Measurements from ENCODE around the gene MRNIP.
"Not testable (repeated sequence)": the region's sequence is repeated elsewhere in the genome, so short reads cannot be mapped to it uniquely, and the experiment has no call there.

Gene MRNIP

DNA sequence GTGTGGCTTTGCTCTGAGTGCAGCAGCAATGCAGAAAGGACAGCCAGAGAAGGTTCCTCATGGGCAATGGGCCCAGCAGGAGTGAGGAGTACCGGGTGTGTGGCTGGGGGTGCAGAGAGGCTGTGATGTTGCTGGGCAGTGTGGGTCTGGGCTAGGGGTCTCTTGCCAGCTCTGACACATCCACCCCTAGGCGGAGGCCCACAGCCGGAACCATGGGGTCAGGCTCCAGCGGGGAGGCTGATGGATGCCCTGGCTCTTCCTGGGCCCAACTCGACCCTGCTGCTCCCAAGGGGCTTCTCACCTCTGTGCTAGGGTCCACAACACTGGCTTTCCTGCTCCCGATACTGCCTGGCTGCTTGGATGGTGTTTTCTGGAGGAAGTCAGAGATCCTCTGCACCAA is 29.2 kb upstream of the MRNIP start:
- no peak for DNase-seq

DNA sequence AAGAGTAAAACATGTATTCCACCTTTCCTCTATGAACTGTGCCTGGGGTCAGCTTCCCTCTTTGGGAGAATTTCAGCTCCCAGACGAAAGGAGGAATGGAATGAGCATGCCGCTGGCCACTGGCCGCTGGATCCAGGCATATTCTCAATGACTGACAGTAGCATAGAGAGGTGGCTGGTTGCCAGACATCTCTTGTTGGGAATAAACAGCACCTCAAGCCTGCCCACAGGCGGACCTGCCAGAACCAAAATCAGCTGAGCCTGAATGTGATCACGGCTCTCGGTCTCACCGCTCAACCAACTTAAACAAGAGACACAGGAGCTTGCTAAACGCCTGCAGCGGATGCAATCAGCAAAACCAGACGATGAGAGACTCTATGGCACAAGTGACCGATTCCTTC is 28.5 kb upstream of the MRNIP start:
- no peak for DNase-seq

DNA sequence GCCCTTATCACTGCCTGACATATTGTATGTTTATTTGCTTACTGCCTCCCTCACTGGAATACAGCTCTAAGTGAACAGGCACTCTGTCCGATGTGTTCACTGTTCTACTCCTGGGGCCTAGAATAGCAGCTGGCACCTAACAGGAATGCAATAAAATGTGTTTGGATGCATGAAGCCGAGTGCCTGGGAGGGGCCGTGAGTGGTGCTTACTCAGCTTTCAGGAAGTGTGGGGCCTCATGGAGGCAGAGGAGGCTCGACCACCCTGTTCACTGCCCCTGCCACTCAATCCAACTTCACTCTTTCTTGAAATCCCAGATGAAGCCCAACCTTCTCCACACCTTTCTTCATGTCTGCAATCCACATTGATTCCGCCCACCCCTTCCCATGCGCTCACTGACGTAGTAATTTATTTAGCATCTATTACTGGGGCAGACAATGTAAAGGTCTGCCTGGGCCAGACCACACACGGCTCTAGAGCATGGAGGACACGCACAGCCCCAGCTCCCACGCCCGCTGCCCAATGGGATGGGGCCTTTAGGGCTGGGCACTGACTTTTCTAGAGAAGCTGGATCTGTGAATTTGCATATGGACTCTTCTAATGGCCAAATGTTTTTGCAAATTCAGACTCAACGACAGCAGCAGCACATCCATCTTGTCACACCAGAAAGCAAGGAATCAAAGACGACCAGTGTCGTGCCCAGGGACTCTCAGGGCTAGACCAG is 27.7 kb upstream of the MRNIP start:
- no peak for DNase-seq

DNA sequence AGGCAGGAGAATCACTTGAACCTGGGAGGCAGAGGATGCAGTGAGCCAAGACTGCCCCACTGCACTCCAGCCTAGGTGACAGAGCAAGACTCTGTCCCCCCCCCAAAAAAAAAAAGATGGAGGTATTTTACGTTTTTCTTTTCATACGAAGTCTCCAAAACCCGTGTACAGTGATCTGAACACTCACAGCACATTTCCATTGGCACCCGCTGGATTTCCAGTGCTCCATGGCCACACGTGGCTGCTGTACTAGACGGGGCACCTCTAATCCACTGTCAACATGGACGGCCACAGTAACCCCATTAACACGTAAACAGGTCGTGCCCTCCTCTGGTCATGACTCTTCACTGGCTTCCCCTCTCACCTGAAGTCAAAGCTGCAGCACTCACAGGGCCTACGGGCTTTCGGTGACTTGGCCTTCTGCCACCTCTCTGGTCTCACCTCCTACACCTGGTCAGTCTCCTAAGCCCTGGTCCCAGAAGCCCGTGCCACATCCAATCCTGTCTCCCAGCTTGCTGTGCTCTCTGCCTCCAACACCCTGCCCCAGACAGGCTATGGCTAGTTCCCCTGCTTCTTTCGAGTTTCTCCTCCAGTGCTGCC is 27.0 kb upstream of the MRNIP start:
- no peak for DNase-seq

DNA sequence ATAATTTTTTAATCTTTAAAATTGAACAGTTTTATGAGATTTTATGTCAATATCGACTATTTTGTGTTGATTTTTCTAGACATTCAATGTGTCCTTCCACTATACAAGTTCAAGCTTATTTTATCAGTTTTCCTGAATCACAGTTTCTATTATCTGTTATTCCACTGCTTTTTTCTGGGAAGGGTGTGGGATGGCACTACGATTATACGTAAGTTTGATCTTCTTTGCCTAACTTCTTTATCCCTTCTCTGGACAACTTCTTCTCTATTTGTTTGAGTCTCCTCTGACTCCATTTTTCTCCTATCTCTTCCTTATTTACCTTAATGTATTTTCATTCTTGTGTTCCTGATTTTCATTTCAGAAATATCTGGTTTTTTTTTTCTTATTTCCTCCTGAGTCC is 24.5 kb upstream of the MRNIP start:
- no peak for DNase-seq

DNA sequence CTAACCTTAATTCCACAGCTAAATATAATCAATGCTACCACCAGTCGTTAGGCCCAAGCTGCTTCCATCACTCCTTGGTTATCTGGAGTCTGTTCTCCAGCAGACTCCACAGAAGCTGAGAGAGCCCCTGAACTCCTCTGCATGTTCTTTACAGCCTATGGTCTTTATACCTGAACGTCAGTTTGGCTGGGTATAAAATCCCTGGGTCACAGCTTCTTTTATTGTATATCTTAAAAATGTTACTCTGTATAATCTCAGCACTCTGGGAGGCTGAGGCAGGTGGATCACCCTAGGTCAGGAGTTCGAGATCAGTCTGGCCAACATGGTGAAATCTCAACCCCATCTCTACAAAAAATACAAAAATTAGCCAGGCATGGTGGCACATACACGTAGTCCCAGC is 23.7 kb upstream of the MRNIP start:
- DNase-seq: no peak

DNA sequence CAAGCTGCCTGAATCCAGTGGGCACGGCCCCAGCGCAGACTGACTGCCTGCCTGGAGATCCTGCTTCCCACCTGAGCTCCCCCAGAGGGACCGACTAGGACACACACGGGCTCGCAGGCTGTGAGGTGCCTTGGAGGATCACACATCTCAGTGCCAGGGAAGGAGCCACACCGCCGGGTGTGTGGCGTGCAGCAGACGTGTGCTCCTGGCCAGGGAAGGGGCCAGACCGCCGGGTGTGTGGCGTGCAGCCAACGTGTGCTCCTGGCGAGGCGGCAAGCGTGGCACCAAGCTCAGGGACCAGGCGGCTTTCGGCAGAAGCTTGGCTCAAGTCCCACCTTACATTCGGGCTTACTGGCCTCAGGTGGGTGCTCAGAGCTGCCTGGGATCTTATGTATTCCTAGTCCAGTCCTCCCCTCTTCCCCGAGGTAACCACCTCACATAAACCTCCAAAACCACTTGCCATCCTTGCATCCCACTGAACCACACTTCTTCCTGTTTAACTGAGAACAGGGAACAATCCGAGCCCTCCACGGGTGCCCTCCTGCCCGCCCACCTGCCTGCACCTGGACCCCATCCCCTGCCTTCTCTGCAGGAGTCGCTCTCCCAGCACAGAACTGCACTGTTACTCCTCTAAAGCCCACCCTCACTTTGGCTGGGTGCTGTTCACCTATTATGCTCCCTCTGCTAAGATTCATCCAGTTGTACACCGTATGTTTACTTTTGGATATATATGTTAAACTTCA is 22.4 kb upstream of the MRNIP start:
- no peak for DNase-seq

DNA sequence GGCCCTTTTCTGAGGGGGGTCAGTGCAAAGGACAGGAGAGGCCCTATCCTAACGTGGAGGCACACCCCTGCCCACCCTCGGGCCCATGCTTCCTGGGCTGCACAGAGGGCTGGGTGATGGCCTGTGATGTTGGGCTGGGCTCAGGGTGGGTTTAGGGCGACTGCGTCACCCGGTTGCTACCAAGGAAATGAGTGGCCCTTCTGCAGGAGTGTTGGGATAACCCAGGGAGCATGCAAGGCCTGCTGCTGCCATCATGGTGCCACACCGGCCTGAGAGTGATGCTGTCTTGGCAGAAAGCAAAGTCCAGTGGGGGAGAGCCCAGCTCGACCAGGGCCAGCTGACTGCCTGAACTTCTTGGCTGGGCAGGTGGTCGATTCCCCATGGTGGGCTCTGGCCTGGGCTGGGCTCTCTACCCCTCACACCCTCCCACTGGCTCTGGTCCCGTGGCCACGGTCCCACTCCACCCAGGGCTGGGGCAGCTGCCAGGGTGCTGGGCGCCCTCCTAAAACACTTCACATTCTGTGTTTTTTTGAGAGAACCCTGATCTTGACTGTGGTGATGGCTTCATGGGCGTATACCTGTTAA is 21.5 kb upstream of the MRNIP start:
- no peak for DNase-seq

DNA sequence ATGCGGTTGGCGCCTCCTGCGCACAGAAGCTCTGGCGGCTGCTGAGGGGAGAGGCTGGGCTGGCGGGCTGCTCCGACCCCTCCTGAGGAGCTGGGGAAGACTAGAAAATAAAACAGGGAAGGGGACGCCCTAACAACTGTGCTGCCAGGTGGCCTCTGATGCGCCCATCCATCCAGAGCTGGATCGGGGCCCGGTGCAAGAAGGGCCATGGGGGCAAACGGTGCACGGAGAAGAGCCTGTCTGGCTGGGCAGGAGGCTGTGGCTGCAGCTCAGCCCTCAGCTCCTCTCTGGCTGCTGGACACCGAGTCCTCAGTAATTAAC is 21.0 kb upstream of the MRNIP start:
- DNase-seq: no peak

DNA sequence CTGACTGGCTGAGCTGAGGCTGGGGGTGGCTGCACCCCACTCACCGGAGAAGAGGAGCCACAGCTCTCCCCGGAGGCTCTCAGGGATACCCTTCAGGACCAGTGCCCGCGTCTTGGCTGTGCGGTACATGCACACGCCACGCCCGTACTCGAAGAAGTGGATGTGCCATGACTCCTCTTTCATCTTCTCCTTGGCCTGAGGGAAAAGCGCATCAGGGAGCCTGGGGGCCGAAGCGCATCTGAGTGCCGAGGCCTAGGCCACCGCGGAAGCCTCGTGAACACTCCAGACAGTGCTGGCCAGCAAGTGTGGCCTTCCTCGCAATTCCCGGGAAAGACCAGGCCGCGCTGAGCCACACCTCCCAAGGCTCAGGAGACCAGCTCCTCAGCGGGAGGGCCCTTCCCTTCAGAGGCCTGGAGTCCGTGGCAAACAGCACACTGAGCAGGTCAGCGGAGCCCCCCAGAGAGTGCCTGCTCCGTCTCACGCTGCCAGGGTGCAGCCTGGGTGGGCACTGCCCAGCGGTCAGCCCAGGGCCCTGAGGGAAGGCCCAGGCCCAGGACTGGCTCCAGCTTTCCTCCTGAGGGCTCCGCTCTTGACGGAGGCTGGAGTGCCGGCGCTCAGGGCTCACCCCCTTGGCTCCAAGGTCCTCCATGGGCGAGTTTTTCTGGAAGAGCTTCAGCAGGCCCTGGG is 20.5 kb upstream of the MRNIP start:
- no peak for DNase-seq

DNA sequence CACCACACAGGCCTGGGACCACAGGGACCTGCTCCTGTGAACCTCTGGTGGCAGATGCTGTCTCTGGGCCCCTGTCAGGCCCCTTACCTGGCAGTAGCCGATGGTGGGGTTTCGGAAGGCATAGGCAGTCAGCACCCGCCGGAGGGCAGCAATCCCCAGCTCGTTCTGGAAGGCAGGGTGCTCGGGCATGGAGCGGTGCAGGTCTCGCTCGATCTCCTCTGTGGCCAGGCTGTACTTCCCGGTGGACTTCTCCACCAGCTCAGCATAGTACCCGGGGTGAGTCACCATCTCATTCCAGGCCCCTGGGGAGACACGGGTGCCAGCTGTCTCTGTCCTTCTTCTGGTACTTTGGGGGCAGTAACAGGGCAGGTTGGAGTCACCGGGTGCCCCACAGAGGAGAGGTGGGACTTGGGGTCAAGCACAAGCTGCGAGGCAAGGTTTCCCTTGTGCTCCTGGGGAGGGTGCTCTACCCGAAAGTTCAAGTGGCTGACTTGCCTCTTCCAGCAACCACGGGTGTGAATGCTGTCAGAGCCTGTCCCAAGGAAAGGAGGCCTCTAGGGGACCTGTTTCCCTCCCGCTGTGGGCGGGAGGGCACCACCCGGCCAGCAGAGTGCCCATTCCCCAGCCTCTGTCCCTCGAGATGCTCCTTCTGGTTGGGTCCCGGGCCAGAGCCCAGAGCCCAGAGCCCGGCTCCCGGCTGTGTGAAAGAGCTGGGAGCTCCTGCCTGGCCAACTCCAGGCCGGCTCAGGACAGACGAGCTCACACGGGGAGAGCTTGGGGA is 19.8 kb upstream of the MRNIP start:
- no peak for DNase-seq

DNA sequence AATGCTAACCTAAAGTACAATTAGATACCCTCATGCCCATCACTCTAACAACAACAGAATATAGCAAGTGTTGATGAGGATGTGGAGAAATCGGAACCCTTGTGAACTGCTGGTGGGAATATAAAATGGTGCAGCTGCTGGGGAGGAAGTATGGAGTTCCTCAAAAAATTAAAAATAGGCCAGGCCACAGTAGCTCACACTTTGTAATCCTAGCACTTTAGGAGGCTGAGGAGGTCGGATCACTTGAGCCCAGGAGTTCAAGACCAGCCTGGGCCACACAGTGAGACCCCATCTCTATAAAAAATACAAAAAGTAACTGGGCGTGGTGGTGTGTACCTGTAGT is 18.0 kb upstream of the MRNIP start:
- no peak for DNase-seq

DNA sequence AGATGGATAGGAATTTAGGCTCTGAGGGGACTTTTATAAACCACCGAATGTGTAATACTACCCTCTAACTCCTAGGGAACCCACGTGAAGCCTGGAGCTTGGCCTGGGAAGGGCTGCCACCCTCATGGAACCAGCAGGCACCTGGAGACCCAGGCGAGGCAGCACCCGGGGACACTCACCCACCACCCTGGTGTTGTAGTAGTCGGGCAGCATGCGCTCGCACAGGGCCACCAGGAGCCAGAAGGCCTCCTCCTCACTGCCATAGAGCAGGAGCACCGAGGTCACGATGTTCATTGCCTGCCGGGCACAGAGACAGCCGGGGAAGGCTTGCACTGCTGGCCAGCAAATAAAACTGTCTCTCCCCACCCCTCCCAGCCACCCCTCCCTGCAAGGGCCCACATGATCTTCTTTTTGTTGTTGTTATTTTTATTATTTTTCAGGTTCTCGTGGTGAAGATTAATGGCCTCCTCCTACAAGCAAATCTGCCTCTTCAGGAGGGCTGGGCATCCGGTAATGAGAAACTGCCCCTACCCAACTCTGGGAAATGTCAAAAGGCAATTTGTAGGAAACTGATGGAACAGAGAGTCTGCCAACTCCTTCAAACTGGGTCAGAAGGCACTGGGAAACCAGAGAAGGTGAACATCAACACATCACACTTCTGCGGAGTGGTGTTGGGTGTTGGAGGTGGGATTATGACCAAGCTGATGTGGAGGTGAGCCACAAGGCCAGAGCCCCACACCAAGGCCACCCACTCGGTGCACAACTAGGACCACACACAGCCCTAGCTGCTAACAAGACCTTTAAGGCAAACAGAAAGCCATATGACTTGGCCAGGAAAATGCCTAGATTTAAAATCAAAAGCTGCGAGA is 17.4 kb upstream of the MRNIP start:
- DNase-seq: no peak

DNA sequence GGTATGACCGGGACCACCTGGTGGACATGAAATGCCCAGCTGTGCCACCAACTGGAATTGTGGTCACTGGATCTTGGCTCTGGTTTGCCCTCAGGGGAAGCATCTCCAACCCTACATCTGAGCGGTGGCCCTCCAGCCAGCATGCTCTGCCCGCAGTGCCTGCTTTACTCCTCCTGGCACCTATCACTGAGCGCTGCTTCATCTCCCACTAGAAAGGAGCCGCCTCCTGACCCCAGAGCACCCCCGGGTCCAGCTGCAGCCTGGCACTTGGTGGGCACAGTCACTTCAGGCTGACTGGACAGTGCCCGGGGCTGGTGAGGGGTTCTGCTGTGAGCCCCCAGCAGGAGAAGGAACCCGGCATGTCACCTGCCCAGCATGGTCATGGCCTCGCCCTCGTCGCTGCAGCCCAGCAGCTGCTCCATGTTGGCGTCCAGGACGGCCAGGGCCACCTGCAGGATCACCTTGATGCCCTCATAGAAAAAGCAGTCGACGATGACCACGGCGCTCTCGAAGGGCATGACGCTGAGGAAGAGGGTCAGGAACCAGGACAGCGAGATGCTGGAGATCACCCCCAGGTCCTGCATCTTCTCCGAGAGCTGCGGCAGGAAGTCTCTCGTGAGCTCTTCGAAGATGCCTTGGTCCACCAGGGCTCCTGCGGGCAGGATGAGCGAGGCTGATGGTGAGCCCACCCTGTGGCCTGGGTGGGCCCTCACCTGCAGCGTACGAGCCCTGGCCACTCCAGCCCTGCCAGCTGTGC is 16.1 kb upstream of the MRNIP start:
- no peak for DNase-seq

DNA sequence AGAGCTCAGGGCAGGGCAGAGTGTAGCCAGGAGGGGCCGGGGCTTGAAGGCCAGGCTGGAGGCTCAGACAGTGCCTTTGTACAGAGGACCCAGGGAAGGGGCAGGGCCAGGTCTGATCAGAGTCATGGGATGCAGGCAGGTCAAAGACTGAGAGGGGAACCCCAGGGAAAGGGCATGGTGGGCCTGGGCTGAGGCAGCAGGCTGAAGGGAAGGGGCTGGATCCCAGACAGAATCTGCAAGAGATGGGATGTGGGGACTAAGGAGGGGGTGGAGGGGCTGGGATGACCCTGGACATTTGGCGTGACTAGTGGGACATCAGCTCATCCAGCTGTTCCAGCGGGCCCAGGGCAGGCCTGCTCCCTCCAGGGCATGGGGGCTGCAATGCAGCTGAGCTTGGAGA is 15.5 kb upstream of the MRNIP start:
- DNase-seq: no peak

DNA sequence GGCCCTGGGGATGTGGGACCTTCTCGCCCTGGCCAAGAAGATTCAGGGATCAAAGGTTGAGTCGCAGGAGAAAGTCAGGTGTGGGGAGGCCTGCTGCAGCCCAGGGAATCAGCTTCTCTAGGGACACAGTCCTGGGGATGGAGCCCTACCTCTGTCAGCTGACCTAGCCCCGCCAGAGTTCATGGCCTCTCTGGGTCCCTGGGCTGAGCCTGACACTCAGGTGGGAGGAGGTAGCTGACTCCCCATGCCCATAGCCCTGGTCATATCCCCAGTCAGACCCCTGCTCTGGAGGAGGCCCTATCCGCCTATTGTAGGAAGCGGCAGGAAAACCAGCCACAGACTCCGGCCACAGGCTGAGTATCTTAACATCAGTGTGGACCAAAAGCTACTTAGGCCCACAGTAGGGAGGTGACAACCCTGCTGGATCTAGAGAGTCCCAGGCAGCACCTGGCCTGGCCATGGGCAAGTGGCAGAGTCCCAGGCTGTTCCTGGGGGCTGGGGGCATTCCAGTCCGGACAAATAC is 15.0 kb upstream of the MRNIP start:
- DNase-seq: no peak

DNA sequence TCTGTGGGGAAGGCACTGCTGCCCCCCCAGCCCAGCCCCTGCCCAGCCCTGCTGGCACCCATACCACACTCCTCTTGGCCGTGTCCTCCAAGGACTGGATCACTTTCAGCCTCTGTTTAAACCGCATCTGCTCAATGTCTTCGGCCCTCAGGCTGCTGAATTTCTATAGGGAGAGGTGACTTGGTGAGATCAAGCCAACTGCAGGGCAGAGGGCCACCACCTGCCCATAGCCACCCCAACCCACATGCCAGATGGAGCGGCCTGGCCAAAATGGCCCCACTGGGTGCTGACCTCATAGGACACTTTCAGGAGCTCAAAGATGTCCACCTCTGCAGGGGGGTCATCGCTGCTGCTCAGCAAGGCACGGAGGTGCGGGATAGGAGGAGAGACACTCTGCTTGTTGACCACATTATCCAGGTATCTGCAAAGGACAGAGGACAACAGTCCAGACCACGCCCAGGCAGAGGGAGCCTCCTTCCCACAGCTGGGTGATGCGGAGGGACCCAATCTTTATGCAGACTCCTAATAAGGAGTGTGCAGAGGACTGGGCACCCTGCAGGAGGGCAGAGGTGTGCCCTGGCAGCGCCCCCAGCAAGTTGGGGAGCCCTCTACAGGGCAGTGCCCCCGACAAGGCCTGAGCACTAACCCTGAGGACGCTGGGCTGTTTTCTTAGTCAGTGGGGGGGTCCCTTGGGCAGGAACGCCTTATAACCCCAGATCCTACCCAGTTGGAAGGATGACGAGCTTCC is 14.4 kb upstream of the MRNIP start:
- no peak for DNase-seq

DNA sequence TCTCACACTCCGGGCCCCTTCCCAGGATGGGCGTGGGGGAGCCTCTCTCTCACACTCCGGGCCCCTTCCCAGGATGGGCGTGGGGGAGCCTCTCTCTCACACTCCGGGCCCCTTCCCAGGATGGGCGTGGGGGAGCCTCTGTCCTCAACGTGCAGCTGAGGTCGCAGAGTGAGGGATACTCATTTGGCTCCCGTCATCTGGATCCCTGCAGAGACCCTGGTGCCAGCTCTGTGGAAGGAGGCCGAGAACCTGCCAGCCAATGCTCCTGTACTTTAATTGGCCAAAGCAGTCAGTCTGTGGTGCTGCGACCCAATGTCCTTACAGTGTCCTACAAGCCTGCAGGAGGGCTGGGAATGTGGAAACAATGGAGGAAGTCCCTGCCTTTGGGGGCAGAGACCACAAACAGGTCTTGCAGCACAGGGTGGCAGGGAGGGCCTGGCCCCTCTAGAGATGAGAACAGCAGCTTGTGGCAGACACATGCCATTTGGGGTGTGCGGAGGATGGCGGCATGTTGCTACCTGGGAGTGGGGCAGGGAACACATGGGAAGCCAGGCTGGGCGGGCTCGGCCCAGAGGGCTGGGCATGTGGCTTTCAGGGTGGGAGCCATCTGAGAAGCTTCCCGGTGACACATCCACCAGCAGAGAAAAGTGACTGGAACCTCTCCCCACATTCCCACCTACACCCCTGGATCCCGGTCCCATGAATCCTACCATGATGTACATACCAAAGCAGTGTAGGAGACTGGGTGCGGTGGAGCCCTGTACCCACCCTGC is 13.6 kb upstream of the MRNIP start:
- DNase-seq: no peak

DNA sequence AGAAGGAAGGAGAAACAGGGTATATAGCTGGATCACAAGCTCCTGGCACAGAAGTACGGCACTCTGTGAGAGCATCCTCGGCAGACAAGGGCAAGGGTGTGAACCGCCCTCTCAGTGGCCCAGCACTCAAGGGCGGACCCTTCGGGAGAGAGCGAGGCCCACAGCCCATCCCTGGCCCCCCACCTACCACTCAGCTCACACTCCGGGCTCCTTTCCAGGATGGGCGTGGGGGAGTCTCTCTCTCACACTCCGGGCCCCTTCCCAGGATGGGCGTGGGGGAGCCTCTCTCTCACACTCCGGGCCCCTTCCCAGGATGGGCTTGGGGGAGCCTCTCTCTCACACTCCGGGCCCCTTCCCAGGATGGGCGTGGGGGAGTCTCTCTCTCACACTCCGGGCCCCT is 12.9 kb upstream of the MRNIP start:
- not testable (repeated sequence) for DNase-seq

All from NCI-H748 treated with DMSO at 0.1 percent for 48 hours (cell line).